PC-3 (cell line): ENCODE data around the gene IP6K3.

ENCODE experiments used
- EZH2 ChIP-seq: fragments of 300-600 bp; sonication (generic); IDR thresholded peaks from one replicate; pipeline ENCODE4 v1.6.1; 2017; ENCODE audit warnings: antibody characterized with exemption, mild to moderate bottlenecking, low read length; ENCODE audit not compliant: unreplicated experiment
- TF ChIP-seq, protein P1 (sequence below): fragments of 300-600 bp; sonication (generic); conservative IDR thresholded peaks from 2 replicates; pipeline ENCODE4 v1.5.1; 2017; ENCODE audit warnings: antibody characterized with exemption, low read depth, mild to moderate bottlenecking, low read length

DNA sequence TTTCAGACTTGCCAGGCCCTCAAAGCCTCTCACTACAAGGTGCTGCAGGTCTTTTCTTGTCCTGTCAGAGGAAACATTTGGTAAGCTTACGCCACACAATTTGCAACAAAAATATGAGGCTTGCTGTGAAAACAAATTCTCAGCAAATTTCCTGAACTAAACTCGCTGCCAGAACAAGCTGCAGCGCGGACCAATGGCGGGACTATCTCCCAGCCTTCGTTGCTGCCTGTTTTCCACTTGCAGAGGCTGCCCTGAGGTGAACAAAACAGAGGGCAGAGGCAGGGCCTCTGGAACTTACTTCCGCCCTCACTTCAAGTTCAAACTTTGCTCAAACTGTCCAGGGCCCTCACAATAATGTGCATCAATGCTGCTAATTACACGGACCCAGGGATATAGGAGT is 47.6 kb downstream of the IP6K3 start:
- TF ChIP-seq, protein P1, sequence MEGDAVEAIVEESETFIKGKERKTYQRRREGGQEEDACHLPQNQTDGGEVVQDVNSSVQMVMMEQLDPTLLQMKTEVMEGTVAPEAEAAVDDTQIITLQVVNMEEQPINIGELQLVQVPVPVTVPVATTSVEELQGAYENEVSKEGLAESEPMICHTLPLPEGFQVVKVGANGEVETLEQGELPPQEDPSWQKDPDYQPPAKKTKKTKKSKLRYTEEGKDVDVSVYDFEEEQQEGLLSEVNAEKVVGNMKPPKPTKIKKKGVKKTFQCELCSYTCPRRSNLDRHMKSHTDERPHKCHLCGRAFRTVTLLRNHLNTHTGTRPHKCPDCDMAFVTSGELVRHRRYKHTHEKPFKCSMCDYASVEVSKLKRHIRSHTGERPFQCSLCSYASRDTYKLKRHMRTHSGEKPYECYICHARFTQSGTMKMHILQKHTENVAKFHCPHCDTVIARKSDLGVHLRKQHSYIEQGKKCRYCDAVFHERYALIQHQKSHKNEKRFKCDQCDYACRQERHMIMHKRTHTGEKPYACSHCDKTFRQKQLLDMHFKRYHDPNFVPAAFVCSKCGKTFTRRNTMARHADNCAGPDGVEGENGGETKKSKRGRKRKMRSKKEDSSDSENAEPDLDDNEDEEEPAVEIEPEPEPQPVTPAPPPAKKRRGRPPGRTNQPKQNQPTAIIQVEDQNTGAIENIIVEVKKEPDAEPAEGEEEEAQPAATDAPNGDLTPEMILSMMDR, result no peak
- TF ChIP-seq EZH2, result no peak
